NCI-H1092 (cell line): ENCODE data around the gene MB.
A peak's percentile ranks its signal among the peaks of the same experiment; 100 is the strongest.

Experiments
- DNase-seq: peaks from one replicate; lab custom pipeline; 2025; lab: John Stamatoyannopoulos, UW

Gene MB

GRCh38 chr22:35593891-35594470 is 23.1 kb downstream of the MB start:
- DNase-seq = no peak

DNA sequence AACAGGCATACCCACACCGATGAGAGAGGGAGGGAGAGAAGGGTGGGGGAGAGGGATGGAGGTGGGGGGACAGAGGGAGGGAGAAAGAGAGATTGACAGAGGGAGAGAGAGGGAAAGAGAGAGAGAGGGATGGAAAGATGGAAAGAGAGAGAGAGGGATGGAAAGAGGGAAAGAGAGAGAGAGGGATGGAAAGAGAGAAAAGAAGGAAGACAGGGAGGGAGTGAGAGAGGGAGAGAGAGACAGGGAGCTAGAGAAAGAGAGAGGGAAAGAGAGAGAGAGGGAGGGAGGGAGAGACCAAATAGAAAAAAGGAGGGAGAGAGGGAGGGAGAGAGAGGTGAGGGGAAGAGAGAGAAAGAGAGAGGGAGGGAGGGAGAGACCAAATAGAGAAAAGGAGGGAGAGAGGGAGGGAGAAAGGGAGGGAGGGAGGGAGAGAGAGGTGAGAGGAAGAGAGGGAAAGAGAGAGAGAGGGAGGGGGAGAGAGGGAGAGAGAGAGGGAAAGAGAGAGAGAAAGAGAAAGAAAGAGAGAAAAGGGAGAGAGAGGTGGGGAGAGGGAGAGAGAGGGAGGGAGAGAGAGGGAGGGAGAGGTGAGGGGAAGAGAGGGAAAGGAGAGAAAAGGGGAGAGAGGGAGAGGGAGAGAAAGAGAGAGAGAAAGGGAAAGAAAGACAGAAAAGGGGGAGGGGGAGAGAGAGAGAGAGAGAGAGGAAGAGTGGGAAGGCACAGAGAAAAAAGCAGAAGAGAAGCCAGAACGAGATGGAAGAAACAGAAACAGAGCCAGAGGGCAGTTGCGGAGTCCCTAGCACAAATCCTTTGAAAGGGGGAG is 23.8 kb downstream of the MB start:
- DNase-seq = no peak

- no peak for DNase-seq
Observed at GRCh38 chr22:35592418-35592967, 24.6 kb downstream of the MB start.

DNA sequence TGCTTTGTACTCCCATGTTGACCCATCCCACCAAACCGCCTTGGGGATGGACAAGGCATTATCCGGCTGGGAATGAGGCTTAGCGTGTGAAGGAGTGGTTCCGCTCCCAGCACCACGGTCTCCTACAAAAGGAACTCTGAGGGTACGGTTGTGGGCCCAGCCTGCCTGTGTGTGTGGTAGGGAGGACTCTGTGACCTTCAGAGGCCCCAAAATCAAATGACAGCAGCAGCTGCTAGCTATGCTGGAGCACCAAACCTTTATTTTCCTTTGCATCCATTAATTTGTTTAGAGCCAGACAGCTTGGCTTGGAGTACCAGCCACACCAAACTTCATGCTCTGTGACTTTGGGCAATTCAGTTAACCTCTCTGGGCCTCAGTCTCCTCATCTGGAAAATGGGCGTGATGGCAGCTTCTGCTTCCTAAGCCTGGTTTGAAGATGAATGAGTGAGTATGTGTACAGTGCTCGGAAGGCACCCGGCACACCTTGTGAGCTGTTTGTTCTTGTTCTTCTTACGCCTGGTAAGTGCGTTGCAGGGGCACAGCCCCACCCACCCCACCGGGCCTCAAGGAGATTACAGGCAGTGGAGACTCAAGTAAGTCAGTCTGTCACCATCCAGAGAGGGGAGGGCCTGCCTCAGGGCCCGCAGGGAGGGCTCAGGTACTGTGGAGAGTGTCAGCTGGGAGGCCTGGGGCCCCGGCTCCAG is 25.3 kb downstream of the MB start:
- DNase-seq = no peak

DNA sequence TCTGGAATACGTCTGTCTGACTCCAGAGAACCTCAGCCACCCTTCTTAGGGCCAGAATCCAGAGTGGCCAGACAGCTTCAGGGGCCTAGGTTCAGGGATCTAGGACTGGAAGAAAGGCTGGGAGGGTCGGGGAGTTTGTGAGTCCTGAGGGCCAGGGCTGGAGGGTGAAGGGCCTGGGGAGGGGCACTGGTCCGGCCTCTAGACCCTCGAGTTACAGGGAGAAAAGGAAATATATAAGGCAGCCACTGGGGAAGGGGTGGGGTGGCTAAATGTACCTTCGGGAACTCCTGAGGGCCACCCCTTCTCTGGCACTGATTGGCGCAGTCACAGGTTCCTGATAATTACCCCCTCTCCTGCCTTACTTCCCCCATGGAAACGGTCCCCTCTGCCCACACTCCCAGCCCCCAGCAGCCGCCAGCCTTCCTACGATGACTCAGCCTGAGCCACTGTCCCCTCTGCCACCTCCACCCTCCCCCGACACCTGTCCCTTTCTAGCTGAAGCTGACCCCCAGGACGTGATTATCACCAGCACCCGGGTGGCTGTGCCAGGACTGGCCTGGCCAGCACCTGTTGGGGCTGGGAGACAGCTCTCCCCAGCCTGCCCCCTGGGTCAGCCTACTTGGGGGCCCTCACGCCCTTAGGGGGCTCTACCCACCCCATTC is 26.4 kb downstream of the MB start:
- DNase-seq = no peak

DNA sequence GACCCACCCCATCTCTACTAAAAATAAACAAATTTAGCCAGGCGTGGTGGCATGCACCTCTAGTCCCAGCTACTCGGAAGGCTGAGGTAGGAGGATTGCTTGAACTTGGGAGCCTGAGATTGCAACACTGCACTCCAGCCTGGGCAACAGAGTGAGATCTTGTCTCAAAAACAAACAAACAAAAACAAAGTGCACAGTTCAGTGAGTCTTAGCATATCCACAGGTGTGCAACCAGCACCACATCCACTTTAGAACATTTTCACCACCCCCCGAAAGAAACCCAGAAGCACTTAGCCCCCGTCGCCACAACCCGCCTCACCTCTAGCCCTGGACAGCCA is 27.4 kb downstream of the MB start:
- DNase-seq = no peak

DNA sequence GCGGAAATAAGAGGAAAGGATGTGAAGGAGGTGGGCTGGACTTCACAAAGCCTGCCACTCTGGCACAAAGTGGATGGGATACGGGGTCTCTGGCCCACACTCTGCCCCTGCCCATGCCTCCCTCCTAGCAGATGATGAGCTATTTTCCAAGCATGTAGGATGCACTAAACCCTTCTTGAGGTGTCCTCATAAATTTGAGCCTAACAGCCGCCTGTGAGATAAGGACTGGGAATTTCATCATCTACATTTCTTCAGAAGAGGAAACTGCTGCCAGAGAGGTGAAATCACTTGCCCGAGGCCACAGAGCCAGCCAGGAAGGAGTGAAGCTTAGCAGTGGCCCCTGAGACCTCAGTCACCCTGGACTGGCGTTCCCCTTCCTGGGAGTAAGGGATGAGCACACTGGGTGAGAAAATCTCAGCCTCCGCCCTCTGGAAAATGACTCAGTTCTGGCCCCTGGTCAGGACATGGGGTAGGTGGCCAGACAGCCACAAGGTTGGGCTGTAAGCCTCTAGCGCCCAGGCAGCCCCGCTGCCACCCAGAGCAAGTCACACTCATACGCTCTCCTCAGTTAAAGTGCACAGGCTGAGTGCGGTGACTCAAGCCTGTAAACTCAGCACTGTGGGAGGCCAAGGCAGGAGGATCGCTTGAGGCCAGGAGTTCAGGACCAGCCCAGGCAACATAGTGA is 27.9 kb downstream of the MB start:
- no peak for DNase-seq

- DNase-seq = no peak
Observed at GRCh38 chr22:35587896-35588295, 29.2 kb downstream of the MB start.

GRCh38 chr22:35587447-35587870 is 29.7 kb downstream of the MB start:
- peak; percentile 9 for DNase-seq

GRCh38 chr22:35586771-35587170 is 30.4 kb downstream of the MB start:
- no peak for DNase-seq

DNA sequence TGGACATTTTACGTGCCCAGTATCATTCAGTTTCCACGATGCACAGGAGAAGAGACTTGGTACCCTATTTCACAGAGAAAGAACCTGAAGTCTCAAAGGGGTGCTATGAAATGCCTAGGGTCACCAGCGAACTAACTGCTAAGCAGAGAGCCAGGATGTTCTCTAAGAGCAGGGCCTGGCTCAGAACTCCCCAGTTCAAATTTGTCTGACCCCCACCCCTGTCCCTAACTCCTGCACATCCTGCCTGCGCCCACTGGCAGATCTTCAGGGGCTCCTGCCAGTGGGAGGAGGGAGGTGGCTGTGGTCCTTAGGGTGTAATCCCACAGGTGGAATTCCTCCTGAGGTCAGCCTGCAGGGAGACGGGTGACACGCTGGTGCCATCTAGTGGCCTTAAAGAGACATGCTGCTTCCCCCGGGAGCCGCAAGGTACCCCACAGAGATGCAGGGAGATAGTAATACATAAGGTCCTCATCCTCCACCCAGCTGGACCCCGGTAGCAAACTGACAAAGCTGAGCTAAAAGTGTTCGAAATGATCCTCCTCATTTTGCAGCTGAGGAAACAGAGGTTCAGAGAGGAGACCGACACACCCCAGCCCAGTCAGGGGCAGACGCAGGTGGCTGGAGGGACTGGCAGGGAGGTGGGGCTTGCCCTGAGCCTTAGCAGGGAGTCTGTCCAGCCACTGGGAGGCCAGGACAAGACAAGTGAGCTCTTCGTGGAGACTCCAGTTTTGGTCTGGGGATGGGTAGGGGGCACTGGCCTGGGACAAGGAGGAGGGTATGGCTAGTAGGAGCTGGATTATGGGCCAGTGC is 34.1 kb downstream of the MB start:
- DNase-seq = peak; percentile 33

- DNase-seq = no peak
Observed at GRCh38 chr22:35582218-35582860, 34.8 kb downstream of the MB start.

DNA sequence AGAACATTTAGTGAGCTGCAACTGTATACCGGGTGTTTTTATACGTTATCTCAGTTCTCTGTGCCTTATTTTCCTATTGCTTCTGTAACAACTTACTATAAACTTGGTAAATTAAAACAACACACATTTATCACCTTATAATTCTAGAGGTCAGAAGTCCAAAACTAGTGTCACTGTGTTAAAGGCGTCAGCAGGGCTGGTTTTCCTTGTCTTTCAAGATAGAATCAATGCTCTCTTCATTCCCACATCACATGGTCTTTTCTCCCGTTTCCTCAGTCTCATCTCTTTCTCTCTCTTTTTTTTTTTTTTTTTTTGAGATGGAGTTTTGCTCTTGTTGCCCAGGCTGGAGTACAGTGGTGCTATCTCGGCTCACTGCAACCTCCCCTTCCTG is 36.1 kb downstream of the MB start:
- no peak for DNase-seq

DNA sequence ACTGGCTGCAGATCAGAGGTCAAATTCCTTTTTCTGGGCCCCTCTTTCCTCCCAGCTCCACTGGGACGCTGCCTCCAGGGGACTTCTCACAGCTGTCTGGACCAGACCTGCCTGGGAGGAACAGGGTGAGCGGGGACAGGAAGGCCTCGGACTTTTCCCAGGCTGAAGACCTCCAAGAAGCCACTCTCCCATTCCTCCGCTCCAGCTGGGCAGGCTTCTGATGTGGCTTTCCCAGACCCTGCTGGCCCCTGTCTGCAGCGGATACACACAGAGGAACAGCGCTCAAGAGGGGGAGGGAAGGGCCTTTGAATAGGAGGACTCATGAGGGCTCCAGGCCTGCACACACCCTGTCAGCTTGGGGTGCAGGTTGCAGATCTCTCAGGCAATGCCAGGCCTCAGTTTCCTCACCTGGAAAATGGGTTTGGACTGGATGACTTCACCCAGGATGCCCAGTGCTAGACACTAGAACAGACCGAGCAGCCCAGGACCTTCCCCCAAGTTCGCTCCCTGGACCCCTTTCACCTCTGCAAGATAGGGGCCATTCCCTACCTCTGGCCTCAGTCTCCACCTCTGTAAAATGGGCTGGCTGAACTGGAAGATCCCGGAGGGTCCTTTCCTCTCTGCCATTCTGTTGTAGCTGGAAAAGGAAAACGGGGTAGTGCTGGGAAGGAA is 36.6 kb downstream of the MB start:
- no peak for DNase-seq

DNA sequence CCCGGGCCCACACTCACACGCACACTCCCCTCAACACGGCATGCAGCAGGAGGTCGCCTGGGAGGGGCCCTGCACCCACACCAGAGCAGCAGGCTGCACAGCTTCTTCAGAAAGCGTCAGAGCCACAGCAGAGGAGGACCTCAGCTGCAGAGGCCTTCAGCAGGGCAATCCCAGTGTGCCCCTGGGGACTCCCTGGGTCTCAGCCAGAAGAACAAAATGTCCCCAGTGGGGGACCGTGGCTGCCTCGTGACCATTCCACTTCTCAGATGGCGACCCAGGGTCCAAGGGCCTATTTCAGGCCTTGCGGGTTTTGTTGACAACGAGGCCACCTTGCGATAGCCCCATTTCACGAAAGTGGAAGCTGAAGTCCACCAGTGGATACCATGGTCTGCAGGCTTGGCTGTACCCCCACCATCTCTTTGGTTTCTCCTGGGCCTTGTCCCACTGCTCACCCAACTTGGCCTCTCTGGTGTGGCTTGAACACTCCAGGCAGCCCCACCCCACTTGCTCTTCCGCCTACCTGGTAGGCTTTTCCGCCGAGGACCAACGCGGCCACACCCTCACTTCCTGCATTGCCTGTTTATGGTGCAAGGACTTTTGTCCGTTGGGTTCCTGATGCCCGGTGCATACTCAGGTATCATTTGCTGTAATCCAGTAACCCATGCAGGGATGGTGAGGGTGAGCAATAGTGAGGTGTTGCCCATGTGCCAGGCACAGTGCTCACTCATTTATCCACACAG is 38.1 kb downstream of the MB start:
- DNase-seq = no peak

DNA sequence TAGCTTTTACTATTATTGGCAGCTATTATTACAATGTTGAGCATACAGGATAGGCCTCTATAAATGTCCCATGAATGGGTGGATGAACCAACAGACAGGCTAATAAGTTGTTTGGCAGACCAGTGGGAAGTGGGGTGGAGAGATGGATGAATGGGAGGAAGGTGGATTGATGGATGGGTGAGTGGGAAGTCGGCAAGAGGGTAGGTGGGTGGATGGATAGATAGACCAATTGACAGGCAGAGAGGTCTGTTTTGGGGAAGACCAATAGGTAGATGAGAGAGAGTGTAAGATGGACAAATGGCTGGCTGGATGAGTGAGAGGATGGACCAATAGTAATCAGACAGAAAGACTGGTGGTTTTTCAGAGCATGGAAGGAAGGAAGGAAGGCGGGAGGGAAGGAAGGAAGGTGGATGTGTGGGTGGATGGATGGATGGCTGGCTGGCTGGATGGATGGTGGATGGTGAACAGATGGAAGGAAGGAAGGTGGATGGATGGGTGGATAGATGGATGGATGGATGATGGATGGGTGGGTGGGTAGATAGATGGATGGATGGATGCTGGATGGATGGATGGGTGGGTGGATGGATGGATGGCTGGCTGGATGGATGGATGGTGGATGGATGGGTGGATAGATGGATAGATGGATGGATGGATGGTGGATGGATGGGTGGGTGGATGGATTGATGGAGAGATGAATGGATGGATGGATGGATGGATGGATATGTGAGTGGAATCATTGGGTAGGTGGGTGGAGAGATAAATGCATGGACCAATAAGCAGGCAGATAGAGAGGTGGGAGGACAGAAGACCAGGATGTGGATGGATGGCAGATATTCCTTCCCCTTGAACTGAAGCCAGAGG is 39.1 kb downstream of the MB start:
- DNase-seq = no peak

DNA sequence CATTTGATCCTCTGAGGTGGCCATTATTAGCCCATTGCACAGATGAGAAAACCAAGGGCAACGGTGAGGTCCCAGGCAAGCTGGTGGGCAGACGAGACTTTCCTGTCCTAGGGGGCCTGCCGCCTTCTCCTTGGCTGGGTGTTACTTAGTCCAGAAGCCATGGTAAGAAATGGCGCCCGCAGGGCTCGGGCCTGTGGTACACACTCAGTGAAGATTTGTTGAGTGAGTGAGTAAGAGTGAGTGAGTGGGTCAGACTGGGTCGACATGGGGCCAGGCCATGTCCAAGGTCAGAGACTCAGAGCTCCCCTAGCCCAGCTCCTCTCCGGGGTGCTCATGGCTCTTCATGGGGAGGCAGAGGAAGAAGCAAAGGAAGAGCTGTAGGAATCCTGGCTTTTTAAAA is 40.5 kb downstream of the MB start:
- DNase-seq = no peak

DNA sequence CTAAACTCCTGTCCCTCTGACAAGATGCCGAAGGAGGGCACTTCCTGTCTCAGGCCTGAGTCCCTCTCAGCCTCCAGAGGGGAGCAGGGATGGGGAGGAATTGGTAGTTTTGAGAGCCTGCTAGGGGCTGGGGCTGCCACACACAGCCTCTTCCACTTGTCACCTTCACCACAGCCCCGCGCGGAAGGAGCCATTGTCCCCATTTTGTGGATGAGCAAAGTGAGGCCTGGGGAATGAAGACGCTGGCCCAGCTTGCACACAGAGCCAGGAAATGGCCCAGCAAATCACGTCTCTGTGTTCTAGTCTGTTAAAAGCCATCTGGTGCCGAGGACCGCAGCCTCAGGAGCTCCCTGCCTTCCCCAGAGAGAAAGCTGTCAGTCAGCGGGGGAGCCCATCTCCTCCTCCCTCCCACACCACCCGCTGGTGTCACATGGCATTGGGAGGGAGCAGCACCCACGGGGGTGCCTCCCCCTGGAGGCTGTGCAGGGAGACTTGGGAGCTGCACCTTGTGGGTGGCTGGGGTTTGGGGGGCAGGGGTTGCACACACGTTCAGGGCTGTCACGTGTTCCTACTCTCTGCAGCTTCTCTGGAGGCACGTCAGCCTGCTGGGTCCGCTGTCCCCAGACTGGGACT is 41.9 kb downstream of the MB start:
- no peak for DNase-seq
